ENCODE data around the gene MYO18A.

DNA sequence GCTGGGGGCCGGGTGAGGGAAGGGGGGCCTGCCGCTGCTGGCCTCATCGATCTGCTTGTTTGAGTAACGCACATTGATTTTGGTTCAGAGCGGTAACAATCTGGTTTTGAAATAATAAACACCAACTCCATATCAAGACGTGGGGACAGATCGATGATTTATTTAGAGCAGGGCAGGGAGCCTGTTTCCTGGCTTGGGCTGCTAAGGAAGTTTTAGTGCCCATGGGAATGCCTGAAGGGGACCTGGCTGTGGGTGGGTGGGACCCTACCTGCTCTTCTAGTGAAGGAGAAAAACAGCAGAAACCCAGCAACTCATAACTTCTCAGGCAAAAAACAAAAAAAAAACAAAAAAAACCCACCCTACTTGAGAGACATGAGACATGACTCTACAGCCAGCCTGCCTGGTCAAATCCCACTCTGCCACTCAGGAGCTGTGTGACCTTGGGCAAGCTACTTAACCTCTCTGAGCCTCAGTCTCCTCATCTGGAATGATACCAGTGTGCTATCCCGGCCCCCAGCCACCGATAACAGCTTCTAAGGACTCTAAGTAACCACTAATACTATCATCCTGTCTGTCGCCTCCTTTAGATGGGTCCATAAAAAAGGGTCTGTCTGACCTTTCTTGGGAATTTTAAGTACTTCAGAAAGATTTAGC lies 71.2 kb downstream of the MYO18A start:
- TF ChIP-seq ZNF391 (tag by site-specific recombination; IDR thresholded peaks at IDR 0.05; ENCODE audit: borderline replicate concordance, low read depth), result no peak
- TF ChIP-seq, protein P1, sequence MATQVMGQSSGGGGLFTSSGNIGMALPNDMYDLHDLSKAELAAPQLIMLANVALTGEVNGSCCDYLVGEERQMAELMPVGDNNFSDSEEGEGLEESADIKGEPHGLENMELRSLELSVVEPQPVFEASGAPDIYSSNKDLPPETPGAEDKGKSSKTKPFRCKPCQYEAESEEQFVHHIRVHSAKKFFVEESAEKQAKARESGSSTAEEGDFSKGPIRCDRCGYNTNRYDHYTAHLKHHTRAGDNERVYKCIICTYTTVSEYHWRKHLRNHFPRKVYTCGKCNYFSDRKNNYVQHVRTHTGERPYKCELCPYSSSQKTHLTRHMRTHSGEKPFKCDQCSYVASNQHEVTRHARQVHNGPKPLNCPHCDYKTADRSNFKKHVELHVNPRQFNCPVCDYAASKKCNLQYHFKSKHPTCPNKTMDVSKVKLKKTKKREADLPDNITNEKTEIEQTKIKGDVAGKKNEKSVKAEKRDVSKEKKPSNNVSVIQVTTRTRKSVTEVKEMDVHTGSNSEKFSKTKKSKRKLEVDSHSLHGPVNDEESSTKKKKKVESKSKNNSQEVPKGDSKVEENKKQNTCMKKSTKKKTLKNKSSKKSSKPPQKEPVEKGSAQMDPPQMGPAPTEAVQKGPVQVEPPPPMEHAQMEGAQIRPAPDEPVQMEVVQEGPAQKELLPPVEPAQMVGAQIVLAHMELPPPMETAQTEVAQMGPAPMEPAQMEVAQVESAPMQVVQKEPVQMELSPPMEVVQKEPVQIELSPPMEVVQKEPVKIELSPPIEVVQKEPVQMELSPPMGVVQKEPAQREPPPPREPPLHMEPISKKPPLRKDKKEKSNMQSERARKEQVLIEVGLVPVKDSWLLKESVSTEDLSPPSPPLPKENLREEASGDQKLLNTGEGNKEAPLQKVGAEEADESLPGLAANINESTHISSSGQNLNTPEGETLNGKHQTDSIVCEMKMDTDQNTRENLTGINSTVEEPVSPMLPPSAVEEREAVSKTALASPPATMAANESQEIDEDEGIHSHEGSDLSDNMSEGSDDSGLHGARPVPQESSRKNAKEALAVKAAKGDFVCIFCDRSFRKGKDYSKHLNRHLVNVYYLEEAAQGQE (tag by site-specific recombination; IDR thresholded peaks at IDR 0.05), result no peak
- TF ChIP-seq, protein P2, sequence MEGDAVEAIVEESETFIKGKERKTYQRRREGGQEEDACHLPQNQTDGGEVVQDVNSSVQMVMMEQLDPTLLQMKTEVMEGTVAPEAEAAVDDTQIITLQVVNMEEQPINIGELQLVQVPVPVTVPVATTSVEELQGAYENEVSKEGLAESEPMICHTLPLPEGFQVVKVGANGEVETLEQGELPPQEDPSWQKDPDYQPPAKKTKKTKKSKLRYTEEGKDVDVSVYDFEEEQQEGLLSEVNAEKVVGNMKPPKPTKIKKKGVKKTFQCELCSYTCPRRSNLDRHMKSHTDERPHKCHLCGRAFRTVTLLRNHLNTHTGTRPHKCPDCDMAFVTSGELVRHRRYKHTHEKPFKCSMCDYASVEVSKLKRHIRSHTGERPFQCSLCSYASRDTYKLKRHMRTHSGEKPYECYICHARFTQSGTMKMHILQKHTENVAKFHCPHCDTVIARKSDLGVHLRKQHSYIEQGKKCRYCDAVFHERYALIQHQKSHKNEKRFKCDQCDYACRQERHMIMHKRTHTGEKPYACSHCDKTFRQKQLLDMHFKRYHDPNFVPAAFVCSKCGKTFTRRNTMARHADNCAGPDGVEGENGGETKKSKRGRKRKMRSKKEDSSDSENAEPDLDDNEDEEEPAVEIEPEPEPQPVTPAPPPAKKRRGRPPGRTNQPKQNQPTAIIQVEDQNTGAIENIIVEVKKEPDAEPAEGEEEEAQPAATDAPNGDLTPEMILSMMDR (tag by site-specific recombination; IDR thresholded peaks at IDR 0.05), result no peak

Data from HEK293 (cell line).